NCI-H1436 treated with DMSO at 0.1 percent for 48 hours (cell line): ENCODE results near the gene GAPDHS.

Experiments
- DNase-seq: peaks from one replicate; lab custom pipeline; 2025; lab: John Stamatoyannopoulos, UW

The GAPDHS gene

GRCh38 chr19:35533201-35533821, at the start of gene GAPDHS:
Gene GAPDHS (plus strand): TSS chr19:35533456. CDS start chr19:35533528, 72 bp downstream.
- DNase-seq = no peak

- no peak for DNase-seq
These were observed 48.8 kb upstream of the GAPDHS start for GRCh38 chr19:35484252-35485036.

GRCh38 chr19:35486268-35486708, 47.0 kb upstream of the GAPDHS start:
- no peak for DNase-seq

- no peak for DNase-seq
These were observed 45.5 kb upstream of the GAPDHS start for GRCh38 chr19:35487656-35488182.

- DNase-seq = no peak
These were observed 44.6 kb upstream of the GAPDHS start for GRCh38 chr19:35488677-35489076.

GRCh38 chr19:35490364-35490763, 42.9 kb upstream of the GAPDHS start, which contains the start of gene KRTDAP:
Gene KRTDAP (minus strand): TSS chr19:35490464. CDS start chr19:35490442, 22 bp downstream.
- DNase-seq = no peak

GRCh38 chr19:35491836-35492360, 41.4 kb upstream of the GAPDHS start:
- DNase-seq = no peak

- no peak for DNase-seq
These were observed 39.3 kb upstream of the GAPDHS start for GRCh38 chr19:35493971-35494370.

- no peak for DNase-seq
These were observed 37.9 kb upstream of the GAPDHS start for GRCh38 chr19:35495107-35496064.

GRCh38 chr19:35497406-35497805, 35.9 kb upstream of the GAPDHS start:
- DNase-seq = no peak

- no peak for DNase-seq
These were observed 35.0 kb upstream of the GAPDHS start for GRCh38 chr19:35498220-35498619.

- no peak for DNase-seq
These were observed 34.2 kb upstream of the GAPDHS start for GRCh38 chr19:35498984-35499527.

GRCh38 chr19:35500611-35501010, 32.6 kb upstream of the GAPDHS start:
- no peak for DNase-seq

GRCh38 chr19:35501684-35502083, 31.6 kb upstream of the GAPDHS start:
- no peak for DNase-seq

- no peak for DNase-seq
These were observed 30.5 kb upstream of the GAPDHS start for GRCh38 chr19:35502751-35503150.

- DNase-seq = no peak
These were observed 27.2 kb upstream of the GAPDHS start for GRCh38 chr19:35506011-35506410.

GRCh38 chr19:35507561-35507960, 25.7 kb upstream of the GAPDHS start:
- no peak for DNase-seq

- no peak for DNase-seq
These were observed 25.1 kb upstream of the GAPDHS start for GRCh38 chr19:35508129-35508528.

- DNase-seq = no peak
These were observed 24.1 kb upstream of the GAPDHS start for GRCh38 chr19:35509018-35509652.

GRCh38 chr19:35509861-35510625, 23.2 kb upstream of the GAPDHS start:
- no peak for DNase-seq
